ENCODE results near the gene CDC42EP5.
"Not testable (repeated sequence)": the region's sequence is repeated elsewhere in the genome, so short reads cannot be mapped to it uniquely, and the experiment has no call there.

Gene CDC42EP5

GRCh38 chr19:54451331-54451871 lies 21.7 kb downstream of the CDC42EP5 start:
- no peak for DNase-seq (ENCODE audit: extremely low spot score, insufficient read length, low read depth)
- no peak for FAIRE-seq

DNA sequence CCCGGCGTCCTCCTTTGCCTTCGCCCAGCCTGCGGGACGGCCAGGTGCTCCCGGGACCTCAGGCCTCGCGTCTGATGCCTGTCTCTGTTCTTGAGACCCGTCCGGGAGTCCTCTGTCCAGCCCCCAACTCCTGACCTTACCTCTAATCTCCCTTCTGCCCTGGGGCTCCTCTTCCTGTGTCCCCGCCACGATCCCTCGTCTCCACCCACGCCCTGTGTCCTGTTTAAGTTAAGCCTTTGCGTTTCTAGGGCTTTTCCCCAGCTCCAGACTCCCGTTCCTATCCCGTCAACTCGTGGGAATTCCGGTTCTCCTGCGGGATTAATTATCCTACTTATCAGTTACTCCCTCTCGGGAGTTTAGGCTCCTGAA lies 23.4 kb downstream of the CDC42EP5 start:
- FAIRE-seq (no peak), DNase-seq (ENCODE audit: extremely low spot score, insufficient read length, low read depth) (no peak)

DNA sequence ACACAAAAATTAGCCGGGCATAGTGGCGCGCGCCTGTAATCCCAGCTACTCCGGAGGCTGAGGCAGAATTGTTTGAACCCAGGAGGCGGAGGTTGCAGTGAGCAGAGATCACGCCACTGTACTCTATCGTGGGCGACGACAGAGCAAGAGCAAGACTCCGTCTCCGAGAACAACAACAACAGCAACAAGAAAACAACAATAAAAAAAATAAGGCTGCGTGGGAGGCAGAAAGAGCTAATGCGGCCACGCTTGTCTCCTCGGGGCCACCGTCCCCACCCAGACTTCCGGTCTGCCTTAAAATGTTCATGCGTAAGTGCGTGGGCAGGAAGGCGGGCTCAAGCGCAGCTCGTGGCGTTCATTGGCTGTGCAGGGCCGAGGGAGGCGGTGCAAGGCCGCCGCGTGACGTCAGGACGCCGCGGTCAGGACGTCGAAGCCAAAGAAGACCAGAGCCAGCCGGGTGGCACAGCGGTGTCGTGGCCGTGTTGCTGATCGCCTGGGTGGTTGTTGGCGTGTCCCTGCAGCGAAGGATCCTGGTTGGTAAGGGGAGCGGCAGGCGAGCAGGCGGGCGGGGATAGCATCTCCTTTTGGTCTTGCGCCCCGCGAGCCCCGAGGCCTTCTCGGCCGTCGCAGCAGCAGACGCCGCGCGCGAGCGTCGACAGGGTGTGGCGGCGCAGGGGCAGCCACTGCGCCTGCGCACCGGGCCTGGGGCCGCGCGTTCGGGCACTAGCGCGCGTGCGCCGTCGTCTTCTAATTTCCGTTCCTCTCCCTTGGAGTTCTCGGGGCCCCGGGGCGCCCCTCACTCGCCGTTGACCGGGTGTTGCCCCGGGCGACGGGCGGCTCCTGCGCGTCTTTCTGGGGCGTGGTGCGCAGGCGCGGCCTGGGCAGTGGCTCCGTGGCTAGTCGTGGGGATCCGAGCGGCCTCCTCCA lies 24.1 kb downstream of the CDC42EP5 start, which contains the start of gene LENG8:
LENG8 (plus strand) TSS at position 426 of the 927 bp plus-strand sequence. CDS start 2,146 bp downstream, outside the sequence.
- DNase-seq (ENCODE audit: extremely low spot score, insufficient read length, low read depth), result peak; percentile 92
- FAIRE-seq, result peak; percentile 98

- FAIRE-seq (no peak), DNase-seq (ENCODE audit: extremely low spot score, insufficient read length, low read depth) (no peak)
These were observed 24.9 kb downstream of the CDC42EP5 start for GRCh38 chr19:54448040-54448773.

- FAIRE-seq; DNase-seq (ENCODE audit: extremely low spot score, insufficient read length, low read depth): not testable (repeated sequence)
These were observed 26.7 kb downstream of the CDC42EP5 start for GRCh38 chr19:54446349-54446748.

DNA sequence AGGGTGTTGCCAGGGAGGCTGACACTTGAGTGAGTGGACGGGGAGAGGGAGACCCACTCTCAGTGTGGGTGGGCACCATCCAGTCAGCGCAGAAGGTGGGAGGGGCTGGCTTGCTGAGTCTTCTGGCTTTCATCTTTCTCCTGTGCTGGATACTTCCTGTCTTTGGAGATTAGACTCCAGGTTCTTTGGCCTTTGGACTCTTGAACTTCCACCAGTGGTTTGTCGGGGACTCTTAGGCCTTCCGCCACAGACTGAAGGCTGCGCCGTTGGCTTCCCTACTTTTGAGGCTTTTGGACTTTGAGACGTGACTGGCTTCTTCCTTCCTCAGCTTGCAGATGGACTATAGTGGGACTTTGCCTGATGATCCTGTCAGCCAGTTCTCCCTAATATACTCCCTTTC lies 28.4 kb downstream of the CDC42EP5 start:
- no peak for DNase-seq (ENCODE audit: extremely low spot score, insufficient read length, low read depth)
- no peak for FAIRE-seq

GRCh38 chr19:54440641-54441040 lies 32.5 kb downstream of the CDC42EP5 start:
- no peak for FAIRE-seq
- DNase-seq (ENCODE audit: extremely low spot score, insufficient read length, low read depth), result no peak

DNA sequence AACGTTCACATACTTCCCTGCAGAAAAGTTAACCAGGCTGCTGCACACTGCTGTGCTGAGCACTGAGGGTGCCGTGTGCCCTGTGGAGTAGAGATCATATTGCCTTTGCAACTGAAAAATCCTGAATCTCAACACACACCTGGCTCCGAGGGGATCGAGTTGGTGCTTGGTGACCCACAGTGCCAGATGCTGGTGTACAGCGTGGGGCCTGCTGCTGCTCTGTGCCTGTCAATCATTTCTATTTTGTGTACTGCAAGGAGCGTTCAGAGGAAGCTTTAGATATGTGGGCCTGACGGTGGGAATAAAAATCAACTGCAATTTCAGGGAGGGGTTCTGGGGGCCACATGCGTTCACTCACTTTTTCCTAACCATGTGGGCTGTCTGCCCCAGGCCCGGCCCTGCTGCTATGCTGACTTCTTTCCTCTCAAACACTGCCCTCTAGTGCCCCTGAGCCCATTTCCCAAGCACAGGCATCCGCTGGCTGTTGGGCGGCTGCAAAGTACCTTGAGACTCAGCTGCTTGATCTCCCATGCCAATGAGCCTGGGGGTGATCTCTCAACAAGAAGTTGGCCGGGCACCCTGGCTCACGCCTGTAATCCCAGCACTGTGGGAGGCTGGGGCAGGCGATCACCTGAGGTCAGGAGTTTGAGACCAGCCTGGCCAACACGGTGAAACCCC lies 33.8 kb downstream of the CDC42EP5 start:
- FAIRE-seq, result no peak
- DNase-seq (ENCODE audit: extremely low spot score, insufficient read length, low read depth), result no peak

- DNase-seq (ENCODE audit: extremely low spot score, insufficient read length, low read depth) (no peak), FAIRE-seq (no peak)
These were observed 36.4 kb downstream of the CDC42EP5 start for GRCh38 chr19:54436628-54437252.

- FAIRE-seq, result no peak
- no peak for DNase-seq (ENCODE audit: extremely low spot score, insufficient read length, low read depth)
These were observed 37.0 kb downstream of the CDC42EP5 start for GRCh38 chr19:54436031-54436523.

DNA sequence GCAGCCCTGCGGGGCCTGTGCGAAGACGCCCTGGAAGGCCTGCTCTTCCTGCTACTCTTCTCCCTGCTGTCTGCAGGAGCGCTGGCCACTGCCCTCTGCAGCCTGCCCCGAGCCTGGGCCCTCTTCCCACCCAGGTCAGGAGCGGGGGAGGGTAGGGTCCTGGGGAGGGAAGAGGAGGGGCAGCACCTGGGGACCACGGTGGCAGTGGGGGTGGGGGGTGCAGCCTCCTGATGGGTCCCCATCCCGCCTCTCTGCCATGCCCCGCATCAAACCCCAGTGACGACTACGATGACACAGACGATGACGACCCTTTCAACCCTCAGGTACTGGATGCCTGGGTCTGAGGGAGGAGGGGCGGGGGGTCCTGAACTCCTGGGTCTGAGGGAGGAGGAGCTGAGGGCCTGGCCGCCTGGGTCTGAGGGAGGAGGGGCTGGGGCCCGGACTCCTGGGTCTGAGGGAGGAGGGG lies 37.5 kb downstream of the CDC42EP5 start:
- DNase-seq (ENCODE audit: extremely low spot score, insufficient read length, low read depth) (no peak), FAIRE-seq (no peak)

- no peak for DNase-seq (ENCODE audit: extremely low spot score, insufficient read length, low read depth)
- no peak for FAIRE-seq
These were observed 38.3 kb downstream of the CDC42EP5 start for GRCh38 chr19:54434873-54435214.

GRCh38 chr19:54434112-54434872 lies 38.8 kb downstream of the CDC42EP5 start:
- no peak for DNase-seq (ENCODE audit: extremely low spot score, insufficient read length, low read depth)
- no peak for FAIRE-seq

- FAIRE-seq (no peak), DNase-seq (ENCODE audit: extremely low spot score, insufficient read length, low read depth) (no peak)
These were observed 39.4 kb downstream of the CDC42EP5 start for GRCh38 chr19:54433697-54434096.

- DNase-seq (ENCODE audit: extremely low spot score, insufficient read length, low read depth) (no peak), FAIRE-seq (no peak)
These were observed 40.9 kb downstream of the CDC42EP5 start for GRCh38 chr19:54432144-54432738.

DNA sequence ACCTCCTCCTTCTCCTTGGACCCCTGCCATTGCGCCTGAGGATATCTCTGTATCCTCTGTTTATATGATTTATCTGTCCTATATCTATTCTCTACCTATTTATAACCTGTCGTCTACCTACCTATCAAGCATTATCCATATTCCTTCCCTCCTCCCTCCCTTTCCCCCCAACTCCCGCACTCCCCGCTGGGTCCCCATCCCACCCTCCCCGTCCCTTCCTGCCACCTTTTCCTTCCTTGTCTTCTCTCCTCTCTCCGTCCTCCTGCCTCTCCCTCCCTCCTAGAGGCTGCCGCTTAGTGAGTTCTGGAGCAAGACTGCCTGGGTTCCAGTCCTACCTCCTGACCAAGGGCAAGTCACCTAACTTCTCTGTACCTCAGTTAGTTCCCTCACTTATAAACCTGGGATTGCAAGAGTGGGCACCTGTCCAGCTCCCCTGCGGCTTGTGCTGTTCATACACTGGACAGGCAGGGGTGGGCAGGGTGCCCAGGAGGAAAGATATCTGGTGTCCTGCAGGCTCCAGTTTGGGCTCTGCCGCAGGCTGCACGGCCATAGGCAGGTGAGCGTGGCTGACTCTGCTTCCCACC lies 41.7 kb downstream of the CDC42EP5 start:
- DNase-seq (ENCODE audit: extremely low spot score, insufficient read length, low read depth), result no peak
- no peak for FAIRE-seq

- DNase-seq (ENCODE audit: extremely low spot score, insufficient read length, low read depth) (no peak), FAIRE-seq (no peak)
These were observed 42.5 kb downstream of the CDC42EP5 start for GRCh38 chr19:54430306-54431254.
